HG03175 (cell line): Measurements from ENCODE around the gene ST8SIA5.
A peak's percentile ranks its signal among the peaks of the same experiment; 100 is the strongest.
"Not testable (repeated sequence)": the region's sequence is repeated elsewhere in the genome, so short reads cannot be mapped to it uniquely, and the experiment has no call there.

Experiments used
- ATAC-seq: cut with Tn5 transposase; IDR thresholded peaks from one replicate; pipeline ENCODE4 v1.9.1; 2021; ENCODE audit warnings: mild to moderate bottlenecking, moderate library complexity; ENCODE audit not compliant: unreplicated experiment

The ST8SIA5 gene

DNA sequence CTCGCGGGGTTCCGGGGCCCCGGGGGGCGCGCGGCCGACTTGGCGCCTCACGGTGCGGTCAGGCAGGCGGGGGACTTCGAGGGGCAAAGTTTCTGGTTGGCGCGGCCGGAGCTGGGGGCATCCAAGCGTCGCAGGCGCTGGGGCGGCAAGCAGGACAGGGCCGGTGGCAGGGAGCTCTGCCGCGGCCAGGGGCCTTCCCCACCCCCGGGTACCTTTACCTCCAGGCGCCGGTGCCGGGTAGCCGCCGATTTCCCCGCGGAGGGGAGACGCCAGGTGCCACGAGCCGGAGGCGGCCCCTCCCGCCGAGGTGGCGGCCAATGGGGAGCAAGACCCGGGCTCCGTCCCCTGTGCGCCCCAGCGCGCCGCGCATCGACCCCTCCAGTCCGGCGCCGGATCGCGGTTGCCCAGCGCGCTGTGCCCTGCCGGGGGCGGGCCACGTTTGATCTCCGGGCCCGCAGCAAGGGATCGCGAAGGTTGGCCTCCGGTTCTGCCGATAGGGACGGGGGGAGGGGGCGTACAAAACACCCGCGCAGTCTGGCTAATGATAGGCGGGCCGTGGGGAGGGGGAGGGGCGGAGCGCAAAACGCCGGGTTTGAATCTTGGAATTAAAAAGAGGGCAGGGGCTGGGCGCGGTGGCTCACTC is at the start of gene ST8SIA5:
ST8SIA5 (minus strand) TSS at position 495 of the 643 bp plus-strand sequence. CDS start 545 bp downstream, outside the sequence.
- no peak for ATAC-seq

GRCh38 chr18:46795945-46796344 is 39.1 kb upstream of the ST8SIA5 start:
- not testable (repeated sequence) for ATAC-seq

- ATAC-seq: no peak
These were observed 37.8 kb upstream of the ST8SIA5 start for GRCh38 chr18:46794607-46795006.

DNA sequence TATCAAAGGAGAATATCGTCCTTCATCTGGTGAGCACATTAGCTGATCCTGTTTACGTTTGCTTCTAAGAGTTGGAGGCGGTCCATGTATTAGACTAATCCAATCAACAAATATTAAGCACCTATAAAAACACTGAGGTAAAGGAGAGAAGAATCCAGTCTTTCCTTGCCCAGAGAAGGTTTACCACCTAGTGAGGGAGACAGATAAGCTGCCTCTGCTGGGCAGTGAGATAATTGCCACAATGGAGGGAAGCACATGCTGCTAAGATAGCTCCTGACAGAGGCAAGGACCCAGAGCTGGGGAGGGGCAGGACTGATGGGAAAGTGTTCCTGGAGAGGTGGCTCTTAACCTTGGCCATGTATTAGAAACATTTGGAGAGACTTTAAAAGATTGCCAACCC is 36.7 kb upstream of the ST8SIA5 start:
- ATAC-seq: no peak

DNA sequence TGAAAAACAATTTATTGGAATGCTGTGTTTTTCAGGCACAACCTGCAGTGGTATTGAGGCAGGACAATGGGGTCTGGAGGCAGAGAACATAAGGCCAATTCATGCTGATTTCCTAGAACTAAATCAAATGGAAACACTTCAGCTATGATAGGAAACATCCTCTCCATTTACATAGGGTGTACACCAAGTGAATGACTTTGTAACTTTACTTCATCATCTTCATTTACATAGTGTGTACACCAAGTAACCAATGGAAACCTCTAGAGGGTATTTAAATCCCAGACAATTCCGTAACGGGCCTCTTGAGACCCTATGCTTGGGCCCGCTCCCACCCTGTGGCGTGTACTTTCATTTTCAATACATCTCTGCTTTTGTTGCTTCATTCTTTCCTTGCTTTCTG is 32.2 kb upstream of the ST8SIA5 start:
- no peak for ATAC-seq

DNA sequence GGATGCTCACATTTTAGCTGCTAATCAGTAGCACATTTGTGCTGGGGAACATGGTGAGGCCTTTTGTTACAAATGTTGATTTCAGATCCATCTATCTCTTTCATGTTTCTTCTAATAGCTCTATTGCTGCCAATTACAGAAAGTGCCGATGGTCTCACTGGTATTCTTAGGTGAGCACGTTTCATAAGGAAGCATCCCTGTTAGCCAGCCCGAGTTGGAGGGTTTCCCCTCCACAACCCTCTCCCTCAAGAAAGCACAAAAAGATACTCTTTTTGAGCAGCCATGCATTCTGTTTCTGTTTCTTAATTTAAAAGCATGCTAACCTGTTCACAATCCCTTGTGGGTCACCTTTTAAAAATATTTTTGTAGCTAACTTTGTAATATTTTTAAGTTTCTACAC is 30.8 kb upstream of the ST8SIA5 start:
- no peak for ATAC-seq

GRCh38 chr18:46772357-46772756 is 15.5 kb upstream of the ST8SIA5 start:
- ATAC-seq: no peak

DNA sequence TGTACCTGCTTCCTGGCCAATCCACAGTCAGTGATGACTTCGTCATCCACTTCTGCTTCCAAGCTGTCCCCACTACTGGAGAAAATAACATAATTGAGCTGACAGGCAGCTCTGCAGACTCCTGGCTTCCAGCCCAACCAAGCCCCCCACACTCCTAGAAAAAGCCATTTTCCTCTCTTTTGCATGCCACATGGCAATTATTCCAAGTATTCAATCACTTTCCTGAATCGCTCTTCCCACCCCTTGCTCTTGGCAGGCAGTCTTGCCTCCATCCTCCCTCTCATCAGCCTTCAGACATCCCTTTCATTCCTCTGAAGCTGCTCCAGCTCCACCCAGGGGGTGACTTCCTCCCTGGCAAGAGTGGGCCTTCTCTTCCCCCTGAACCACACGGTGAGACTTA is 14.3 kb upstream of the ST8SIA5 start:
- no peak for ATAC-seq

- ATAC-seq: no peak
These were observed 13.9 kb upstream of the ST8SIA5 start for GRCh38 chr18:46770708-46771107.

GRCh38 chr18:46768166-46768921 is 11.5 kb upstream of the ST8SIA5 start:
- no peak for ATAC-seq

GRCh38 chr18:46767217-46767616 is 10.4 kb upstream of the ST8SIA5 start:
- ATAC-seq: no peak

- ATAC-seq: no peak
These were observed 7.7 kb upstream of the ST8SIA5 start for GRCh38 chr18:46764586-46764985.

GRCh38 chr18:46761059-46761769 is 4.4 kb upstream of the ST8SIA5 start:
- ATAC-seq: no peak

DNA sequence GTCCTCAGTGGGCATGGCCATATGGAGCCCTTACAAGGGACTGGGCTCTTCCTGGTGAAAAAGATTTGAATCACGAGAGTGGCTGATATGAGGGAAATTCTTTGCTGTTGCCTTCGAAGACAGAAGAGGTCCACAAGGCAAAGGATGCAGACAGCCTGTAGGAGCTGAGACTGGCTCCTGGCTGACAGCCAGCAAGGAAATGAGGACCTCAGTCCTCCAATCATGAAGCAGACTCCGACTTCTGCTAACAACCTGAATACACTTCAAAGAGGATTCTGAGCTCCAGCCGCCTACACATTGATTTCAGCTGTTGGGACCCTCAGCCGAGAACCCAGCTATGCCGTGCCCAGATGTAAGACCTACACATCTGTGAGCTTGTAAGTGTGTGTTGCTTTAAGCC is 3.0 kb upstream of the ST8SIA5 start:
- ATAC-seq: no peak

DNA sequence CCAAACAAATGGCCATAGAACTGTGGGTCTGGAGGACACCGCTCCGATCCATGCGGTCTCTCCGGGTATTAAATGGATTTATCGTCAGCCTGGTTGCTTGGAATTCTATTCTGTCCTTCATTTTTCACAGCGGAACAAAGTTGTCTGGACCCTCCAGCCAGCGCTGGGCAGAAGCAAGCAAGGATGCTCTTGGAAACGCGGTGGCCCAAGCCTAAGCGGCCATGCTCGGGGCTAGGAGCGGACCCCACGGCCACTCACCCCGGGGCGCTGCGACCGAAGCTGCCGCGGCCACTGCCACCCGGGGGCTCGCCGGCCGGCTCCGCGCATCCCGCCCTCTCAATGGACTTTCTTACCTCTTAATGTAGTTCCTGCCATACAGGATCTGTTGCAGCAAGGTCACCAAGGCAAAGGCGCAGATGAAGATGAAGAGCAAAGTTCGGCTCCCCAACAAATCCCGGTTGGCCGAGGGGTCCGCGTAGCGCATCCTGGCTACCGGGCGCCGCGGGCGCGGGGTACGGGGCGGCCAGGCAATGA is 761 bp downstream of the ST8SIA5 start:
- ATAC-seq: no peak

DNA sequence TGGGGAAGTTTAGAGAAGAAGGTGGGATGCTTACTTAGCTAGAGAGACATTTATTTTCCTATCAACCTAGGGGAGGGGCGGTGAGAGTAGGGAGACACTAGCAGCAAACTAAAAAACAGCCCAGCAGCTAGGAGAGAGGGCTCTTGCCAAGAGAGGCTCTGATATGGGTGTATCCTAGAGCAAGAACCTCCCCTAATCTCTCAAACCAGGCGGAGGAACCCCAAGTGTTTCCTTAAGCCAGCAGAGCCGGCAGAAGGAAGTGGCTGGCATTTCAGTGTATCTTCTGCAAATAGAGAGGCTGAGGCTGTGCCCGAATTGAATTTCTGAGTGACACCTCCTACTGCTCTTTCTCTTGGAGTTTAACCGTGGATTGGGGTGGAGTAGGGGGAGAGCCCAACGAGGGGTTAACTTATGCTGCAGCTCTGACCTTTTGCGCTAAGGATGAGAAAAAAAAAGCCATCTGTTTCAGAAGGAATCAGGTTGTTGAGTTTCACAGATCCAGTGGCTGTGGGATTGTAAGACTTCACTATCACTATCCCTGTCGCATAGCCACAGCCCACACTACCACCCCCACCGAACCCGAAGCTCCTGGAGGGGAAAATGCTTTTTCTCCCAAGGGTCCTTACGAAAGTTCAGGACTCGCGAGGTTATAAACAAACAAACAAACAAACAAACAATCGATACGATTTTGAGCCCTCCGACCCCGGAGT is 1.4 kb downstream of the ST8SIA5 start:
- ATAC-seq: no peak

GRCh38 chr18:46754661-46755292 is 2.1 kb downstream of the ST8SIA5 start:
- ATAC-seq: no peak

DNA sequence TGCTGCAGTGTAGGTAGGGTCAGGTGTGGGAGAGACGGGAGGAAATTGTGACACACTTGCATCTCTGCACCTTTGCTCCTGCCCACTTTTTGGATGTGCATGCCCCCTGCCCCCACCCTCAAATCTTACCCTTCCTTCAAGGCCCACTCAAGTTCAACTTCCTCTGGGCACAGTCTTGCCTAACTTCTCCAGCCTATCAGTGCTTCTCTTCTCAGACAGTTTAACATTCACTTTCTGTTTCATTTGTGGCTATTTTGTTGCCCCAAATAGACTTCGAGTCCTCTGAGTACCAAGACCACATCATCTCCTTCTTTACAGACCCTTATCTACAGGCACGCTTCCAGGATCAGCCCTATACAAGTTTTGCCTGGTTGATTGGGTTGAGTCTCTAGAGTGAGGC is 2.7 kb downstream of the ST8SIA5 start:
- peak; percentile 61 for ATAC-seq

GRCh38 chr18:46751882-46752281 is 5.0 kb downstream of the ST8SIA5 start:
- ATAC-seq: no peak

DNA sequence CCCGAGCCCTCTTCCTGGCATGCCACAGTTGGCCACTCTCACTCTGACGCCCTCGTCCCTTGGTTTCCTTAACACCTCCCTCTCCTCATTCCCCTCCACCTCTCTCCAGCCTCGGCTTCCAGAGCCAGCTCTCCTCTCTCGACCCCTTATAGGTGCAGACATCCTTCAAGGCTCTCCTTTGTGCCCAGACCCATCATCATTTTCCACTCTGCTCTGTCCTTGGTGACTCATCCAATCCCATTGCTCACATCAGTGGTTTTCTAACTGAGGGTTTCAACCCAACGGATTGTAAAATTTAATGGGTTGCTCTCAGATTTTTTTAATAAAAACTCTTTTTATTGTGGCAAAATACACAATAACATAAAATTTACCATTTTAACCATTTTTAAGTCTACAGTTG is 6.2 kb downstream of the ST8SIA5 start:
- ATAC-seq: no peak

- ATAC-seq: no peak
These were observed 8.4 kb downstream of the ST8SIA5 start for GRCh38 chr18:46748466-46748865.
